A549 (cell line): ENCODE data around the gene TM9SF4. TPM values are rescaled to one million over a fixed set of nuclear protein-coding genes. Genes with fewer than 3 reads are reported as not detected.
"Not testable (repeated sequence)": the region's sequence is repeated elsewhere in the genome, so short reads cannot be mapped to it uniquely, and the experiment has no call there.

Experiments
- ATAC-seq, 2 experiments: fragments of 200-7000 bp in 1 of 2; fragments of >200 bp in 1 of 2; cut with Nextera tagmentation in 1 of 2; cut with Tn5 transposase in 1 of 2; 3 replicates each; pipeline versions ENCODE4 v1.8.0 to v1.9.1; 2018 to 2020; ENCODE audit warnings: mild to moderate bottlenecking in 1 of 2, moderate library complexity in 1 of 2
- CTCF ChIA-PET: fragments of 300-600 bp; sonication (Branson Sonifier 250); formaldehyde crosslinking; extraction: SDS; loops from one replicate; lab custom pipeline; 2021; ENCODE audit warnings: antibody characterized with exemption, inconsistent platforms; lab: Yijun Ruan, JAX
- POLR2A ChIA-PET: fragments of 350-600 bp; formaldehyde crosslinking; extraction: SDS; loops from one replicate; lab custom pipeline; 2021; ENCODE audit warnings: antibody characterized with exemption, inconsistent platforms; lab: Yijun Ruan, JAX
- DNase-seq, 2 experiments: peaks; one replicate each; pipeline versions ENCODE4 v3.0.0 to v3.0.0-alpha.2; 2011 to 2016; ENCODE audit warnings: low read depth in 1 of 2, low spot score in 1 of 2
- FAIRE-seq: peaks from 2 replicates; lab custom pipeline; 2011; peaks lifted over from hg19 to GRCh38; lab: Jason Lieb, UNC
- H3K27ac ChIP-seq, 2 experiments: fragments of >200 bp; sonication (Bioruptor Twin); formaldehyde crosslinking; 3 replicates each; pipeline ENCODE4 v1.5.1; 2016 to 2017
- H3K4me1 ChIP-seq: fragments of >200 bp; sonication (Bioruptor Twin); formaldehyde crosslinking; 3 replicates; pipeline ENCODE4 v1.6.1; 2016
- H3K4me2 ChIP-seq: fragments of >200 bp; sonication (Bioruptor Twin); formaldehyde crosslinking; 3 replicates; pipeline ENCODE4 v1.6.1; 2016
- H3K4me3 ChIP-seq: fragments of >200 bp; sonication (Bioruptor Twin); formaldehyde crosslinking; 3 replicates; pipeline ENCODE4 v1.5.1; 2016
- H3K9me3 ChIP-seq: fragments of >200 bp; sonication (Bioruptor Twin); formaldehyde crosslinking; 3 replicates; pipeline ENCODE4 v1.6.1; 2016
- ATOH8 ChIP-seq: fragments of 250-450 bp; sonication (Bioruptor Pico); IDR thresholded peaks from 2 replicates; pipeline ENCODE4 v1.5.0; 2020; ENCODE audit warnings: low read depth, mild to moderate bottlenecking, moderate library complexity
- BHLHE40 ChIP-seq: IDR thresholded peaks from 2 replicates; pipeline ENCODE4 v1.6.1; 2012; ENCODE audit warnings: low read depth, low read length, inconsistent platforms
- CBX8 ChIP-seq: fragments of 200-600 bp; sonication (generic); IDR thresholded peaks from 2 replicates; pipeline ENCODE4 v1.6.1; 2016
- CHD2 ChIP-seq: fragments of 150-350 bp; IDR thresholded peaks from 2 replicates; pipeline ENCODE4 v1.6.1; 2014; ENCODE audit warnings: low read length; ENCODE audit not compliant: partially characterized antibody
- E2F6 ChIP-seq: IDR thresholded peaks from 2 replicates; pipeline ENCODE4 v1.6.1; 2012; ENCODE audit warnings: low read depth, borderline replicate concordance
- EHF ChIP-seq: fragments of 250-450 bp; sonication (Bioruptor Pico); IDR thresholded peaks from 2 replicates; pipeline ENCODE4 v1.5.0; 2020; ENCODE audit warnings: mild to moderate bottlenecking
- ESRRA ChIP-seq: fragments of 150-350 bp; IDR thresholded peaks from 2 replicates; pipeline ENCODE4 v1.6.1; 2014; ENCODE audit warnings: mild to moderate bottlenecking, low read length, borderline replicate concordance
- FOSB ChIP-seq: fragments of 250-450 bp; sonication (Bioruptor Pico); IDR thresholded peaks from 2 replicates; pipeline ENCODE4 v1.5.0; 2020; ENCODE audit warnings: mild to moderate bottlenecking, moderate library complexity
- FOXS1 ChIP-seq: fragments of 250-450 bp; sonication (Bioruptor Pico); IDR thresholded peaks from 2 replicates; pipeline ENCODE4 v1.5.0; 2020; ENCODE audit warnings: mild to moderate bottlenecking, moderate library complexity
- HEYL ChIP-seq: fragments of 250-450 bp; sonication (Bioruptor Pico); IDR thresholded peaks from 2 replicates; pipeline ENCODE4 v1.8.0; 2021; ENCODE audit warnings: mild to moderate bottlenecking, moderate library complexity
- JUN ChIP-seq, 2 experiments: fragments of >200 bp; sonication (Bioruptor Twin); formaldehyde crosslinking; IDR thresholded peaks; 2 replicates in 1 of 2; 3 replicates in 1 of 2; pipeline ENCODE4 v1.6.1; 2016 to 2017
- KDM1A ChIP-seq: fragments of 200-600 bp; sonication (generic); IDR thresholded peaks from 2 replicates; pipeline ENCODE4 v1.6.1; 2016; ENCODE audit warnings: low read depth, mild to moderate bottlenecking
- MYC ChIP-seq: IDR thresholded peaks from 2 replicates; pipeline ENCODE4 v1.6.1; 2012; ENCODE audit warnings: mild to moderate bottlenecking, inconsistent platforms, low read length, improper control_type of control experiment, borderline replicate concordance
- NPAS2 ChIP-seq: fragments of 250-450 bp; sonication (Bioruptor Pico); IDR thresholded peaks from 2 replicates; pipeline ENCODE4 v1.8.0; 2022; ENCODE audit warnings: mild to moderate bottlenecking, moderate library complexity, borderline replicate concordance
- RARB ChIP-seq: fragments of 250-450 bp; sonication (Bioruptor Pico); IDR thresholded peaks from 2 replicates; pipeline ENCODE4 v1.8.0; 2021; ENCODE audit warnings: mild to moderate bottlenecking, moderate library complexity
- REST ChIP-seq: fragments of 200-600 bp; sonication (generic); IDR thresholded peaks from 2 replicates; pipeline ENCODE4 v1.6.1; 2016; ENCODE audit warnings: antibody characterized with exemption, mild to moderate bottlenecking, moderate library complexity
- RFX5 ChIP-seq: fragments of 450-650 bp; IDR thresholded peaks from 2 replicates; pipeline ENCODE4 v1.7.1; 2014; ENCODE audit warnings: antibody characterized with exemption, mild to moderate bottlenecking, moderate library complexity
- SREBF2 ChIP-seq: fragments of 450-650 bp; IDR thresholded peaks from 2 replicates; pipeline ENCODE4 v1.6.1; 2014; ENCODE audit warnings: mild to moderate bottlenecking, moderate library complexity
- TFCP2L1 ChIP-seq: fragments of 250-450 bp; sonication (Bioruptor Pico); IDR thresholded peaks from 2 replicates; pipeline ENCODE4 v1.5.0; 2021; ENCODE audit warnings: mild to moderate bottlenecking
- TP53 ChIP-seq: fragments of 250-450 bp; sonication (Bioruptor Pico); IDR thresholded peaks from 2 replicates; pipeline ENCODE4 v1.5.0; 2021; ENCODE audit warnings: mild to moderate bottlenecking, moderate library complexity
- ZC3H11A ChIP-seq: fragments of 450-650 bp; IDR thresholded peaks from 2 replicates; pipeline ENCODE4 v1.6.1; 2014; ENCODE audit warnings: antibody characterized with exemption, mild to moderate bottlenecking
- ZSCAN20 ChIP-seq: fragments of 250-450 bp; sonication (Bioruptor Pico); IDR thresholded peaks from 2 replicates; pipeline ENCODE4 v1.8.0; 2022; ENCODE audit warnings: mild to moderate bottlenecking, moderate library complexity
- WGBS: methylation state at CpG from one replicate; pipeline ENCODE4 v1.1.6; 2017; ENCODE audit errors: missing lambda C conversion rate; 5-methylcytosine and 5-hydroxymethylcytosine counted together
- polyA plus RNA-seq, 4 experiments: library from polyadenylated mRNA; depleted of rRNA in 3 of 4; stranded (reverse); fragments of >200 nt; fragmentation: RNase III in 1 of 4; extraction: RNeasy Plus Mini Kit Qiagen cat#74134 plus additional on column Dnase treatment in 1 of 4; gene quantifications; 2 replicates in 3 of 4; 3 replicates in 1 of 4; pipeline ENCODE4 v1.2.3, GENCODE V29; 2011 to 2017
- TF ChIP-seq, protein P1 (sequence below): fragments of >200 bp; sonication (Bioruptor Twin); formaldehyde crosslinking; IDR thresholded peaks from 3 replicates; pipeline ENCODE4 v1.6.1; 2016
- TF ChIP-seq, protein P2 (sequence below): fragments of >200 bp; sonication (Bioruptor Twin); formaldehyde crosslinking; IDR thresholded peaks from 3 replicates; pipeline ENCODE4 v1.5.1; 2016
- TF ChIP-seq, protein P3 (sequence below): fragments of >200 bp; sonication (Bioruptor Twin); formaldehyde crosslinking; IDR thresholded peaks from 2 replicates; pipeline ENCODE4 v1.6.1; 2016

The TM9SF4 gene
- polyA plus RNA-seq, 2 of the 4 experiments (the other 2 are of a cell fraction): 52.3 to 60.0 TPM

GRCh38 chr20:32192698-32193097 is 83.2 kb downstream of the TM9SF4 start:
- Histone ChIP-seq H3K27ac (no peak overlapping the region), H3K4me2 (no peak overlapping the region), H3K4me3 (no peak overlapping the region), H3K9me3 (no peaks in the 10 kb centered on the region), H3K4me1 (no peaks in the 10 kb centered on the region)
- DNase-seq: no peak
- POLR2A ChIA-PET: no interaction called here
- TF ChIP-seq RARB (CRISPR knock-in tag) (no peak), CBX8 (no peak), RFX5 (no peak), NPAS2 (no peak), SREBF2 (no peak), E2F6 (no peak), ATOH8 (CRISPR knock-in tag) (no peak), CHD2 (no peak), EHF (no peak), FOSB (CRISPR knock-in tag) (no peak)
- TF ChIP-seq, protein P1, sequence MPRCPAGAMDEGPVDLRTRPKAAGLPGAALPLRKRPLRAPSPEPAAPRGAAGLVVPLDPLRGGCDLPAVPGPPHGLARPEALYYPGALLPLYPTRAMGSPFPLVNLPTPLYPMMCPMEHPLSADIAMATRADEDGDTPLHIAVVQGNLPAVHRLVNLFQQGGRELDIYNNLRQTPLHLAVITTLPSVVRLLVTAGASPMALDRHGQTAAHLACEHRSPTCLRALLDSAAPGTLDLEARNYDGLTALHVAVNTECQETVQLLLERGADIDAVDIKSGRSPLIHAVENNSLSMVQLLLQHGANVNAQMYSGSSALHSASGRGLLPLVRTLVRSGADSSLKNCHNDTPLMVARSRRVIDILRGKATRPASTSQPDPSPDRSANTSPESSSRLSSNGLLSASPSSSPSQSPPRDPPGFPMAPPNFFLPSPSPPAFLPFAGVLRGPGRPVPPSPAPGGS: no peak
- CTCF ChIA-PET: no interaction called here
- FAIRE-seq: no peak
- 86% methylated on average over 3 of the region's 3 CpGs for WGBS
- no peak for ATAC-seq

GRCh38 chr20:32193336-32193735 is 83.8 kb downstream of the TM9SF4 start:
- H3K4me2 ChIP-seq, POLR2A ChIA-PET, H3K4me1 ChIP-seq, H3K27ac ChIP-seq, H3K4me3 ChIP-seq, H3K9me3 ChIP-seq, FAIRE-seq, ATAC-seq, DNase-seq, CTCF ChIA-PET: not testable (repeated sequence)
- WGBS: 90% methylated on average over 5 of the region's 5 CpGs

DNA sequence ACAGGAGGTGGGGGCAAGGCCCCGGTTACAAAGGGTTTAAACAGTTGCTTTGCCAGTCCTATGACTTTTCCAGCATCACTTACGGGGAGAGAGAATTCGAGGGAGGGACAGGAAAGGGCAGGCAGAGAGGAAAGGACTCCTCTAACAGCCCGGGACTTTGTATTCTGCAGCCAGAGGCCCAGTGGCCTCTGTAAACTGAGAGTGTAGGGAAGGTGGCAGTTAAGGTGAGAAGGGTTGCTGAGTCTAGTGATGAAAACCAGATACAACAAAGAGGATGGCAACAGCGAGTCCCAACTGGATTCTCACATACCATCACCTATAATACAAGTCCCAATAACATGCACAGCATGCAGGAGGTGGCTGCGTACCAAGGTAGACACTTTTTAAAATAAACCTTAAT is 84.5 kb downstream of the TM9SF4 start:
- FAIRE-seq (no peak), DNase-seq (no peak), ATAC-seq (no peak)
- POLR2A ChIA-PET: no interaction called here
- H3K4me3 ChIP-seq: no peak overlapping the region
- no peaks in the 10 kb centered on the region for H3K9me3 ChIP-seq
- no peak overlapping the region for H3K4me2 ChIP-seq
- WGBS: 90% methylated on average over 6 of the region's 6 CpGs
- no peaks in the 10 kb centered on the region for H3K4me1 ChIP-seq
- no peak overlapping the region for H3K27ac ChIP-seq
- TF ChIP-seq ZSCAN20: no peak
- TF ChIP-seq JUN (IDR thresholded peaks at IDR 0.05): no peak
- TF ChIP-seq EHF: no peak
- TF ChIP-seq REST: no peak
- no peak for TF ChIP-seq ZC3H11A
- no peak for TF ChIP-seq ATOH8 (CRISPR knock-in tag)
- TF ChIP-seq, protein P2, sequence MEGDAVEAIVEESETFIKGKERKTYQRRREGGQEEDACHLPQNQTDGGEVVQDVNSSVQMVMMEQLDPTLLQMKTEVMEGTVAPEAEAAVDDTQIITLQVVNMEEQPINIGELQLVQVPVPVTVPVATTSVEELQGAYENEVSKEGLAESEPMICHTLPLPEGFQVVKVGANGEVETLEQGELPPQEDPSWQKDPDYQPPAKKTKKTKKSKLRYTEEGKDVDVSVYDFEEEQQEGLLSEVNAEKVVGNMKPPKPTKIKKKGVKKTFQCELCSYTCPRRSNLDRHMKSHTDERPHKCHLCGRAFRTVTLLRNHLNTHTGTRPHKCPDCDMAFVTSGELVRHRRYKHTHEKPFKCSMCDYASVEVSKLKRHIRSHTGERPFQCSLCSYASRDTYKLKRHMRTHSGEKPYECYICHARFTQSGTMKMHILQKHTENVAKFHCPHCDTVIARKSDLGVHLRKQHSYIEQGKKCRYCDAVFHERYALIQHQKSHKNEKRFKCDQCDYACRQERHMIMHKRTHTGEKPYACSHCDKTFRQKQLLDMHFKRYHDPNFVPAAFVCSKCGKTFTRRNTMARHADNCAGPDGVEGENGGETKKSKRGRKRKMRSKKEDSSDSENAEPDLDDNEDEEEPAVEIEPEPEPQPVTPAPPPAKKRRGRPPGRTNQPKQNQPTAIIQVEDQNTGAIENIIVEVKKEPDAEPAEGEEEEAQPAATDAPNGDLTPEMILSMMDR: no peak
- no peak for TF ChIP-seq KDM1A
- TF ChIP-seq, protein P3, sequence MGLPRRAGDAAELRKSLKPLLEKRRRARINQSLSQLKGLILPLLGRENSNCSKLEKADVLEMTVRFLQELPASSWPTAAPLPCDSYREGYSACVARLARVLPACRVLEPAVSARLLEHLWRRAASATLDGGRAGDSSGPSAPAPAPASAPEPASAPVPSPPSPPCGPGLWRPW: no peak
- no peak for TF ChIP-seq NPAS2
- no peak for TF ChIP-seq RFX5
- no peak for TF ChIP-seq HEYL
- no peak for TF ChIP-seq SREBF2
- no peak for TF ChIP-seq FOXS1 (CRISPR knock-in tag)
- no peak for TF ChIP-seq BHLHE40
- no peak for TF ChIP-seq TFCP2L1 (CRISPR knock-in tag)
- no peak for TF ChIP-seq ESRRA
- TF ChIP-seq TP53 (CRISPR knock-in tag): no peak
- TF ChIP-seq MYC: no peak
- CTCF ChIA-PET: no interaction called here
